ENCODE results near the gene NLGN3. TPM values are rescaled to one million over a fixed set of nuclear protein-coding genes. Genes with fewer than 3 reads are reported as not detected.

The NLGN3 gene
- total RNA-seq, 3 donors from 2014 or later: under 0.01 to 1.0 (median 0.32) TPM

DNA sequence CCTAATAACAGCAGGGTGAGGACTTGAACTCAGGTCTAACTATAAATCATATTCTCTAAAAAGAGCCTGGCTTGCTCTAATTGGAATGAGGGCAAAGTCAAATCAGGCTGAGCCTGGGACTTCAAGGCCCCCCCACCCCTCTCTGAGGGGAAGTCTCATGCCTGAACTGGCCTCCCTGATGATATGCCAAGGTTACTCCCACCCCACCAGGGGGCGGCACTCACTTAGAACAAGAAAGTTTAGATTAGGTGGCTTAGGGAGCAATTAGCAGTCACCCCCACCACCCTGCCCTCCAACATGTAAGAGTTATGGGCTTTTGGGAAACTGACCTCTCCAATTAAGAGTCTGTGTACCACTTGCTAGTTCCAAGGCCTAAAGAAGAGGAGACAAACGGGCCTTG, 46.3 kb upstream of the NLGN3 start:
- H3K27ac ChIP-seq: no peak overlapping the region
- TF ChIP-seq, protein P1, sequence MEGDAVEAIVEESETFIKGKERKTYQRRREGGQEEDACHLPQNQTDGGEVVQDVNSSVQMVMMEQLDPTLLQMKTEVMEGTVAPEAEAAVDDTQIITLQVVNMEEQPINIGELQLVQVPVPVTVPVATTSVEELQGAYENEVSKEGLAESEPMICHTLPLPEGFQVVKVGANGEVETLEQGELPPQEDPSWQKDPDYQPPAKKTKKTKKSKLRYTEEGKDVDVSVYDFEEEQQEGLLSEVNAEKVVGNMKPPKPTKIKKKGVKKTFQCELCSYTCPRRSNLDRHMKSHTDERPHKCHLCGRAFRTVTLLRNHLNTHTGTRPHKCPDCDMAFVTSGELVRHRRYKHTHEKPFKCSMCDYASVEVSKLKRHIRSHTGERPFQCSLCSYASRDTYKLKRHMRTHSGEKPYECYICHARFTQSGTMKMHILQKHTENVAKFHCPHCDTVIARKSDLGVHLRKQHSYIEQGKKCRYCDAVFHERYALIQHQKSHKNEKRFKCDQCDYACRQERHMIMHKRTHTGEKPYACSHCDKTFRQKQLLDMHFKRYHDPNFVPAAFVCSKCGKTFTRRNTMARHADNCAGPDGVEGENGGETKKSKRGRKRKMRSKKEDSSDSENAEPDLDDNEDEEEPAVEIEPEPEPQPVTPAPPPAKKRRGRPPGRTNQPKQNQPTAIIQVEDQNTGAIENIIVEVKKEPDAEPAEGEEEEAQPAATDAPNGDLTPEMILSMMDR (IDR thresholded peaks at IDR 0.05): peak in 1 of 3 donors; percentile 13
- no peak for TF ChIP-seq POLR2A (IDR thresholded peaks at IDR 0.05)
- TF ChIP-seq POLR2AphosphoS5 (IDR thresholded peaks at IDR 0.05): no peak

DNA sequence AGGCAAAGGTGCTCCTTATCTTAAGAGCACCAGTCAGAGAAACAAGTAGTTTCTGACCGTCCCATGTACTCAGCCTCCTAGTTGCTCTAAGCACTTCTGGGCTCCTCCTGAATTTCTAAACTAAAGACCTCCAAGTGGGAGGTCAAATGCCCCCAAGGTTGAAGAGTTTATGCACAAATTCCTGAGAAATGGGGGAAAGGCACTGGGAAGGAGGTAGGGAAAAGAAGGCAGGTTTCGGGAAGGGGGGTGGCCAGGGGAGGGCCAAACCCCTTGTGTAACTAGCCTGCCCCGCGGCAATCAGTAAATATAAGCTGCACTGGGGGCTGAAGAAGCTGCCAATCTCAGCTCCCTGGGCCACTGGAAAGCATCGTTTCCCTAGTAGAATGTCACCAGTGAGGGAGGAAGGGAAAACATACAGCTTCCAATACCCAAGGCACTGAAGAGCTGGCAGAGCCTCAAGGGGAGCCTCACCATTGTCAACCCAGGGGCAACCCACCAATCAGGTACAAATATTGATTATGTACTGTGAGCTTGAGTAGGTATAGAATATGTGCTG, 45.6 kb upstream of the NLGN3 start:
- no peak for DNase-seq (ENCODE audit: low spot score in 2 of 2)
- peak overlapping the region in 1 of 3 donors; percentile 62 for H3K4me3 ChIP-seq
- no peaks in the 10 kb centered on the region for H3K4me1 ChIP-seq
- no peaks in the 10 kb centered on the region for H3K9me3 ChIP-seq
- H3K27ac ChIP-seq: peak overlapping the region in 1 of 2 donors; percentile 9
- TF ChIP-seq POLR2A (IDR thresholded peaks at IDR 0.05): no peak
- TF ChIP-seq, protein P1 (IDR thresholded peaks at IDR 0.05): no peak
- TF ChIP-seq POLR2AphosphoS5 (IDR thresholded peaks at IDR 0.05): no peak
- H3K27me3 ChIP-seq: peaks cover 0 to 78% of the 10 kb centered on the region in 2 donors
- no peaks in the 10 kb centered on the region for H3K36me3 ChIP-seq
- intact Hi-C loops (cut with DNase I; ENCODE audit: low total_unique reads): no loop called here

More for the DNA sequence above, 46.3 kb upstream of the NLGN3 start:
- H3K27me3 ChIP-seq: peaks cover 0 to 73% of the 10 kb centered on the region in 2 donors
- H3K4me1 ChIP-seq: no peaks in the 10 kb centered on the region
- peak in 1 of 2 donors; percentile 51 for DNase-seq (ENCODE audit: low spot score in 2 of 2)
- H3K9me3 ChIP-seq: no peaks in the 10 kb centered on the region
- no peaks in the 10 kb centered on the region for H3K36me3 ChIP-seq
- H3K4me3 ChIP-seq: peak overlapping the region in 1 of 3 donors; percentile 62
- intact Hi-C loops (cut with DNase I; ENCODE audit: low total_unique reads): no loop called here

GRCh38 chrX:71099736-71100135, 44.9 kb upstream of the NLGN3 start:
- peaks cover 0 to 77% of the 10 kb centered on the region in 2 donors for H3K27me3 ChIP-seq
- no peak overlapping the region for H3K27ac ChIP-seq
- TF ChIP-seq POLR2A (IDR thresholded peaks at IDR 0.05) (no peak), POLR2AphosphoS5 (IDR thresholded peaks at IDR 0.05) (no peak)
- TF ChIP-seq, protein P1 (IDR thresholded peaks at IDR 0.05): no peak
- H3K4me1 ChIP-seq: no peaks in the 10 kb centered on the region
- DNase-seq (ENCODE audit: low spot score in 2 of 2): no peak
- intact Hi-C loops (cut with DNase I; ENCODE audit: low total_unique reads): no loop called here
- H3K36me3 ChIP-seq: no peaks in the 10 kb centered on the region
- no peaks in the 10 kb centered on the region for H3K9me3 ChIP-seq
- H3K4me3 ChIP-seq: no peak overlapping the region

DNA sequence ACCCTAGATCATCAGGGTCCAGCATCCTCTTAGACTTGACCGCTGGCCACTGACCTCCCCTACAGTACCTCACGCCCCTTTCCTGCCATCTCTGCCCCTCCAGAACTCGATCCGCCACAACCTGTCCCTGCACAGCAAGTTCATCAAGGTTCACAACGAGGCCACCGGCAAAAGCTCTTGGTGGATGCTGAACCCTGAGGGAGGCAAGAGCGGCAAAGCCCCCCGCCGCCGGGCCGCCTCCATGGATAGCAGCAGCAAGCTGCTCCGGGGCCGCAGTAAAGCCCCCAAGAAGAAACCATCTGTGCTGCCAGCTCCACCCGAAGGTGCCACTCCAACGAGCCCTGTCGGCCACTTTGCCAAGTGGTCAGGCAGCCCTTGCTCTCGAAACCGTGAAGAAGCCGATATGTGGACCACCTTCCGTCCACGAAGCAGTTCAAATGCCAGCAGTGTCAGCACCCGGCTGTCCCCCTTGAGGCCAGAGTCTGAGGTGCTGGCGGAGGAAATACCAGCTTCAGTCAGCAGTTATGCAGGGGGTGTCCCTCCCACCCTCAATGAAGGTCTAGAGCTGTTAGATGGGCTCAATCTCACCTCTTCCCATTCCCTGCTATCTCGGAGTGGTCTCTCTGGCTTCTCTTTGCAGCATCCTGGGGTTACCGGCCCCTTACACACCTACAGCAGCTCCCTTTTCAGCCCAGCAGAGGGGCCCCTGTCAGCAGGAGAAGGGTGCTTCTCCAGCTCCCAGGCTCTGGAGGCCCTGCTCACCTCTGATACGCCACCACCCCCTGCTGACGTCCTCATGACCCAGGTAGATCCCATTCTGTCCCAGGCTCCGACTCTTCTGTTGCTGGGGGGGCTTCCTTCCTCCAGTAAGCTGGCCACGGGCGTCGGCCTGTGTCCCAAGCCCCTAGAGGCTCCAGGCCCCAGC, 43.8 kb upstream of the NLGN3 start:
- Histone ChIP-seq H3K36me3 (no peaks in the 10 kb centered on the region), H3K27me3 (peaks cover 0 to 70% of the 10 kb centered on the region in 2 donors), H3K4me3 (no peak overlapping the region), H3K4me1 (no peaks in the 10 kb centered on the region), H3K27ac (no peak overlapping the region), H3K9me3 (no peaks in the 10 kb centered on the region)
- no peak for DNase-seq (ENCODE audit: low spot score in 2 of 2)
- no peak for TF ChIP-seq POLR2A (IDR thresholded peaks at IDR 0.05)
- TF ChIP-seq, protein P1 (IDR thresholded peaks at IDR 0.05): no peak
- no peak for TF ChIP-seq POLR2AphosphoS5 (IDR thresholded peaks at IDR 0.05)
- intact Hi-C loops (cut with DNase I; ENCODE audit: low total_unique reads): no loop called here

DNA sequence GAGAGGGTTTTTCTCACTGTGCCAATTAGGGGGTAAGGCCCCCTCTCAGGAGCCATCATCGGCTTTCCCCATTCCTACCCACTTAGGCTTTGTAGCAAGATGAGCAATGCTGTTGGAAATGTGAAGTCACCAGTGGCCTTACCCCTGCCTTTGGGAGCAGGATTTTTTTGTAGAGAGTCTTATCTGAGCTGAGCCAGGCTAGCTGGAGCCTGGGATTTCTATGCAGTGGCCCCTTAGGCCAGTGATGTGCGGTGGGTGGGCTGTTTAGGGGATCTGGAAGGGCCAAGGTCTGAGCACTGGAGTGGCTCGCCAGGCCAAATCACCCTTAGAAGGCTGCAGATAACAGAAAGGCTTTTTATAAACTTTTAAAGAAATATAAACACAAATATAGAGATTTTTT, 42.3 kb upstream of the NLGN3 start:
- no peak overlapping the region for H3K4me3 ChIP-seq
- no peak for DNase-seq (ENCODE audit: low spot score in 2 of 2)
- H3K27me3 ChIP-seq: peaks cover 0 to 66% of the 10 kb centered on the region in 2 donors
- no peak overlapping the region for H3K27ac ChIP-seq
- no peaks in the 10 kb centered on the region for H3K9me3 ChIP-seq
- intact Hi-C loops (cut with DNase I; ENCODE audit: low total_unique reads): no loop called here
- no peaks in the 10 kb centered on the region for H3K4me1 ChIP-seq
- TF ChIP-seq POLR2AphosphoS5 (IDR thresholded peaks at IDR 0.05) (no peak), POLR2A (IDR thresholded peaks at IDR 0.05) (no peak)
- TF ChIP-seq, protein P1 (IDR thresholded peaks at IDR 0.05): no peak
- H3K36me3 ChIP-seq: no peaks in the 10 kb centered on the region
